IMR-90 (cell line): Measurements from ENCODE around the gene FAM20C.

ENCODE experiments used
- NFE2L2 ChIP-seq: fragments of 150-350 bp; IDR thresholded peaks from 2 replicates; pipeline ENCODE4 v1.6.1; 2016; ENCODE audit warnings: low read depth, mild to moderate bottlenecking, low read length
- TF ChIP-seq, protein P1 (sequence below): conservative IDR thresholded peaks from 2 replicates; pipeline ENCODE4 v1.5.1; 2012; ENCODE audit warnings: mild to moderate bottlenecking, low read depth, low read length, improper control_type of control experiment

DNA sequence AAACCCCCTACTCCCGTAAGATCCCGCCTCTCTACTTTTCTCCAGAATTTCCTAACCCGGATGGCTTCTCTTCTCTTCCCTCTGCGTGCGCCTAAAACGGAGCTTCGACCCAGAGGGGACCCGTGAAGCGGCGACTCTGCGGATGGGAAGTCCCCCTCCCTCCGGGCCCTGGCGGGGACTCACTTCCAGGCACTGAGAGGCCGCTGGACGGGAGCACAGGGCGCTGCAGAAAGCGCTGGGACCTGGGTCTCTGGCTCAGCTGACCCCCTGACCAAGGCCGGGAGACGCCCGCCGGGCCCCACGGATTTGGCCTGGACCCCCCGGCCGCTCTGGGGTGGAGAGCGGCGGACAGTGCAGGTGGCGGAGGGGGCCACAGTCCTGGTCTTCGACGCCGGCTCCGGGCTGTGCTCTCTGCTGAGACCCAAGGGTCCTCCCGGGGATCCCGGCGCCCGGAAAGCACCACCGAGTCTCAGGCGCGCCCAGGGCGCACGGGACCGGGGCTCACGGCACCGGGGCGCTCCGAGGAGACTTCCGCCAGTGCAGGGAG, 96.9 kb downstream of the FAM20C start:
- TF ChIP-seq NFE2L2, result no peak
- TF ChIP-seq, protein P1, sequence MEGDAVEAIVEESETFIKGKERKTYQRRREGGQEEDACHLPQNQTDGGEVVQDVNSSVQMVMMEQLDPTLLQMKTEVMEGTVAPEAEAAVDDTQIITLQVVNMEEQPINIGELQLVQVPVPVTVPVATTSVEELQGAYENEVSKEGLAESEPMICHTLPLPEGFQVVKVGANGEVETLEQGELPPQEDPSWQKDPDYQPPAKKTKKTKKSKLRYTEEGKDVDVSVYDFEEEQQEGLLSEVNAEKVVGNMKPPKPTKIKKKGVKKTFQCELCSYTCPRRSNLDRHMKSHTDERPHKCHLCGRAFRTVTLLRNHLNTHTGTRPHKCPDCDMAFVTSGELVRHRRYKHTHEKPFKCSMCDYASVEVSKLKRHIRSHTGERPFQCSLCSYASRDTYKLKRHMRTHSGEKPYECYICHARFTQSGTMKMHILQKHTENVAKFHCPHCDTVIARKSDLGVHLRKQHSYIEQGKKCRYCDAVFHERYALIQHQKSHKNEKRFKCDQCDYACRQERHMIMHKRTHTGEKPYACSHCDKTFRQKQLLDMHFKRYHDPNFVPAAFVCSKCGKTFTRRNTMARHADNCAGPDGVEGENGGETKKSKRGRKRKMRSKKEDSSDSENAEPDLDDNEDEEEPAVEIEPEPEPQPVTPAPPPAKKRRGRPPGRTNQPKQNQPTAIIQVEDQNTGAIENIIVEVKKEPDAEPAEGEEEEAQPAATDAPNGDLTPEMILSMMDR, result no peak
